ENCODE measurements around the gene KDM5A. TPM values are rescaled to one million over a fixed set of nuclear protein-coding genes. Genes with fewer than 3 reads are reported as not detected.

The KDM5A gene
- total RNA-seq, 4 donors from 2014 or later: 20.5 to 56.6 (median 46.8) TPM

DNA sequence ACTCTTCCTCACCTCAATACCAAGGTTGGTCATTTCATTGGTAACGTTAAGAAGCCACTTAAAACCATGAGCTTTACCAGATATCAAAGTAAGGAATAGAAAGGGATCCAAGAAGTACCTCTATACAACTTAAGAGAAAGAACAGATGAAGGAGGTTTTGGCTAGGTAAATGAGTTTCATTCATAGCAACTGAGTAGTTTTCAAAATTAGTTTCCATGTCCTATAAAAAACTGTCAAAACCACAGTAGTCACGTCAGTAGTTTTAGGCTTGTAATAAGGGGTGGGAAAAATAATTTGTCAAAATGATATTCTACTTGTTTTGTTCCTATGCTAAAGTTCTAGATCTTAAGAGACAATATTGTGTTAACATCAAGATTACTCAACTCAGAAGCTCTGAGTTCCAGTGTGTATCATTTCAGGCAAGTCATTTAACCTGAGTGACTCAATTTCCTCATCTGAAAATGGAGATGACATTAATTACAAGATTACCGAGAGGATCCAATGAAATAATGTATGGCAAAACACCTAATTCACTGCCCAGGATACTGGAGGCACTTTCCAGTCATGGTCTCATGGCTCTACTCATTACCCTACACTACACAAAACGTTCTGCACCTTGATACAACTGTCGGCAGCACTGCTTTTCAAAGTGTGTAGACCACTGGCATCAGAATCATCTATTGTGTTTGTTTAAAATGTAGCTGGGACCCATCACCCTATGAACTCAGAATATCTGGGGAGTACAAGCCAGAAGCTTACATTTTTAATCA, 102.4 kb downstream of the KDM5A start:
- H3K27ac ChIP-seq: no peak overlapping the region
- TF ChIP-seq, protein P1, sequence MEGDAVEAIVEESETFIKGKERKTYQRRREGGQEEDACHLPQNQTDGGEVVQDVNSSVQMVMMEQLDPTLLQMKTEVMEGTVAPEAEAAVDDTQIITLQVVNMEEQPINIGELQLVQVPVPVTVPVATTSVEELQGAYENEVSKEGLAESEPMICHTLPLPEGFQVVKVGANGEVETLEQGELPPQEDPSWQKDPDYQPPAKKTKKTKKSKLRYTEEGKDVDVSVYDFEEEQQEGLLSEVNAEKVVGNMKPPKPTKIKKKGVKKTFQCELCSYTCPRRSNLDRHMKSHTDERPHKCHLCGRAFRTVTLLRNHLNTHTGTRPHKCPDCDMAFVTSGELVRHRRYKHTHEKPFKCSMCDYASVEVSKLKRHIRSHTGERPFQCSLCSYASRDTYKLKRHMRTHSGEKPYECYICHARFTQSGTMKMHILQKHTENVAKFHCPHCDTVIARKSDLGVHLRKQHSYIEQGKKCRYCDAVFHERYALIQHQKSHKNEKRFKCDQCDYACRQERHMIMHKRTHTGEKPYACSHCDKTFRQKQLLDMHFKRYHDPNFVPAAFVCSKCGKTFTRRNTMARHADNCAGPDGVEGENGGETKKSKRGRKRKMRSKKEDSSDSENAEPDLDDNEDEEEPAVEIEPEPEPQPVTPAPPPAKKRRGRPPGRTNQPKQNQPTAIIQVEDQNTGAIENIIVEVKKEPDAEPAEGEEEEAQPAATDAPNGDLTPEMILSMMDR (IDR thresholded peaks at IDR 0.05): no peak
- TF ChIP-seq POLR2A (IDR thresholded peaks at IDR 0.05): no peak
- no peaks in the 10 kb centered on the region for H3K27me3 ChIP-seq
- H3K4me1 ChIP-seq: no peaks in the 10 kb centered on the region
- intact Hi-C loops (cut with DNase I): no loop called here
- 77 to 81% methylated on average over 5 of the region's 5 CpGs for WGBS, 2 donors
- DNase-seq: no peak
- no peaks in the 10 kb centered on the region for H3K9me3 ChIP-seq
- H3K4me3 ChIP-seq: no peak overlapping the region
- peaks cover 4 to 91% (median 14%) of the 10 kb centered on the region in 3 donors for H3K36me3 ChIP-seq

DNA sequence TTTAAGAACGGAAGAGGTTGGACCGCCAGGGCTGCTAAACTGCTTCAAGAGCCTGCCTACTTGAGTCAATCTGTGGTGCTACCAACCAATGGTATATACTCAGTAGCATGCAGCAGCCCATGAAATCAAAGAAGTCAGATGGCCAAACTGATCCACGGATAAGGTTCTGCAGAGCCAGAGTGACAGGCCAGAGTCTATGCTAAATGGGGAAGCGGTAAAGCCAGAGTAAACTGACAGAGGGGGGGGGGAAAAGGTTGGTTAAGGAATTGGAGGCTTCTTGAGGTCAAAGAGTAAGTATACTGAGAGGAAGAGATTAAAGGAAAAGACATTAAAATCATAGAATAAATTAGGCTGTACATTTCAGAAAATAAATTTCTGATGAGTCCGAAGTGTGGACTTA, 111.1 kb downstream of the KDM5A start:
- 92 to 96% methylated on average over 5 of the region's 5 CpGs for WGBS, 2 donors
- DNase-seq: no peak
- H3K9me3 ChIP-seq: no peaks in the 10 kb centered on the region
- no peak overlapping the region for H3K4me3 ChIP-seq
- peaks cover 0 to 29% (median 0%) of the 10 kb centered on the region in 3 donors for H3K36me3 ChIP-seq
- intact Hi-C loops (cut with DNase I): no loop called here
- no peak overlapping the region for H3K27ac ChIP-seq
- TF ChIP-seq, protein P1 (IDR thresholded peaks at IDR 0.05): no peak
- no peak for TF ChIP-seq POLR2A (IDR thresholded peaks at IDR 0.05)
- H3K27me3 ChIP-seq: no peaks in the 10 kb centered on the region
- H3K4me1 ChIP-seq: peaks cover 0 to 7% (median 0%) of the 10 kb centered on the region in 3 donors

DNA sequence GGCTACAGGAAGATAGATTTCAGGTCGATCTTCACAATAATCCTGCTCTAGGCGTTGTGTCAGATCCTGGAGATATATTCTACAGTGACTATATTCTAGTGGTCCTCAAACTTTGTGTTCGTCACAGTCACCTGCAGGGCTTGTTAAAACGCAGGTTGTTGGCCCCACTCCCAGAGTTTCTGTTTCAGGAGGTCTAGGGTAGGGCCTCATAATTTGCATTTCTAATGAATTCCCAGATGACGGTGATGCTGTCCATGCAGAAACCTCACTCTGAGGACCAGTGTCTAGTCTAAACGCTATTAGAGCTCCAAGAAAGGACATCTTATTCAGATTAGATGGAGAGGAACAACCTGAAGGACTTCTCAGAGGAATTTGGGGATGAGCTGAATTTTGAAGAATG, 113.3 kb downstream of the KDM5A start:
- peaks cover 0 to 8% (median 0%) of the 10 kb centered on the region in 3 donors for H3K36me3 ChIP-seq
- WGBS, 2 donors: 62 to 85% methylated on average over 5 of the region's 6 CpGs
- intact Hi-C loops (cut with DNase I): no loop called here
- DNase-seq: no peak
- TF ChIP-seq, protein P1 (IDR thresholded peaks at IDR 0.05): no peak
- TF ChIP-seq POLR2A (IDR thresholded peaks at IDR 0.05): no peak
- no peak overlapping the region for H3K4me3 ChIP-seq
- H3K4me1 ChIP-seq: peaks cover 0 to 11% (median 0%) of the 10 kb centered on the region in 3 donors
- no peak overlapping the region for H3K27ac ChIP-seq
- no peaks in the 10 kb centered on the region for H3K9me3 ChIP-seq
- no peaks in the 10 kb centered on the region for H3K27me3 ChIP-seq

DNA sequence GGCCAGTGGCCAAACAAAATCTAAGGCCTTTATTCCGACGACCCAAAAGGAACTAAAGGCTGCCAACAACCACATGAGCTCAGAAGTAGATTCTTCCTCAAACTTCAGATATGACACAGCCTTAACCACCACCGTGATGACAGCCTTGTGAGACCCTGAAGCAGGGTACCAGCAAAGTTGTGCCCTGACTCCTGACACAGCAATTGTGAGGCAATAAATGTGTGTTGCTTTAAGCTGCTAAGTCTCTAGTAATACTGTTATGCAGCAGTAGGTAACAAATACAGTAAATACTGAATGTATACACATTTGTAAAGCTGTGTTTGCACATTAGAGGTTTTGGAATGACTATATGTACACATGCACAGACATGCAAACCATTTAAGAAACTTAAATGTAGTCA, 115.7 kb downstream of the KDM5A start:
- Histone ChIP-seq H3K27me3 (peaks cover 0 to 4% (median 0%) of the 10 kb centered on the region in 4 donors), H3K27ac (no peak overlapping the region), H3K36me3 (no peaks in the 10 kb centered on the region), H3K4me1 (peaks cover 0 to 11% (median 0%) of the 10 kb centered on the region in 3 donors), H3K9me3 (no peaks in the 10 kb centered on the region), H3K4me3 (no peak overlapping the region)
- 10 to 17% methylated on average over 3 of the region's 3 CpGs for WGBS, 2 donors
- DNase-seq: no peak
- no peak for TF ChIP-seq POLR2A (IDR thresholded peaks at IDR 0.05)
- TF ChIP-seq, protein P1 (IDR thresholded peaks at IDR 0.05): no peak
- intact Hi-C loops (cut with DNase I): no loop called here

DNA sequence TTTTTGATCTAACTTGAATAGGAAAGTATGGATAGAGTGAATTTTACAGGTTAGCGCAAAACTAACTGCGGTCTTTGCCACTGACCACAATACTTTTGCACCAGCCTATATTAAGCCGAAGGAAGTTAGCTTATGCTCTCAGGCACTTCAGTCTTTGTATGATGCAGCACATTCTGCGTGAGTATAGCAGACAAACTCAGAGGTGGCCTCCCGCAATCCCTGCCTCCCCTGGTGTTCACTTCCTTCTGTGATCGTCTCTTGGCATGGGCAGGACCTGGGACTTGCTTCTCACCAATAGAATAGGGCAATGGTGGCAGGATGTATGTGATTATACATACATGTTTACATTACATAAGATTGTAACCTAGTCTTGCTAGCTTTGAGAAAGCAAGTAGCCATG, 116.2 kb downstream of the KDM5A start:
- Histone ChIP-seq H3K27me3 (peaks cover 0 to 8% (median 0%) of the 10 kb centered on the region in 4 donors), H3K27ac (no peak overlapping the region), H3K4me3 (no peak overlapping the region), H3K4me1 (peaks cover 0 to 11% (median 0%) of the 10 kb centered on the region in 3 donors), H3K36me3 (no peaks in the 10 kb centered on the region), H3K9me3 (no peaks in the 10 kb centered on the region)
- intact Hi-C loops (cut with DNase I): no loop called here
- no peak for DNase-seq
- TF ChIP-seq POLR2A (IDR thresholded peaks at IDR 0.05): no peak
- TF ChIP-seq, protein P1 (IDR thresholded peaks at IDR 0.05): no peak
- whole genome bisulfite sequencing, 2 donors: 85 to 89% methylated on average over 6 of the region's 6 CpGs

Measured in esophagus squamous epithelium (tissue), 5 donors.